Hematopoietic multipotent progenitor cell treated with erythropoietin and hydrocortisone succinate and interleukin-3 and kit ligand, for 4 days (in vitro differentiated cells): Measurements from ENCODE around the gene MTERF1.
"Not testable (repeated sequence)": the region's sequence is repeated elsewhere in the genome, so short reads cannot be mapped to it uniquely, and the experiment has no call there.

Source experiments
- DNase-seq: peaks from one replicate; pipeline ENCODE4 v3.0.0-alpha.2; 2015

The MTERF1 gene

DNA sequence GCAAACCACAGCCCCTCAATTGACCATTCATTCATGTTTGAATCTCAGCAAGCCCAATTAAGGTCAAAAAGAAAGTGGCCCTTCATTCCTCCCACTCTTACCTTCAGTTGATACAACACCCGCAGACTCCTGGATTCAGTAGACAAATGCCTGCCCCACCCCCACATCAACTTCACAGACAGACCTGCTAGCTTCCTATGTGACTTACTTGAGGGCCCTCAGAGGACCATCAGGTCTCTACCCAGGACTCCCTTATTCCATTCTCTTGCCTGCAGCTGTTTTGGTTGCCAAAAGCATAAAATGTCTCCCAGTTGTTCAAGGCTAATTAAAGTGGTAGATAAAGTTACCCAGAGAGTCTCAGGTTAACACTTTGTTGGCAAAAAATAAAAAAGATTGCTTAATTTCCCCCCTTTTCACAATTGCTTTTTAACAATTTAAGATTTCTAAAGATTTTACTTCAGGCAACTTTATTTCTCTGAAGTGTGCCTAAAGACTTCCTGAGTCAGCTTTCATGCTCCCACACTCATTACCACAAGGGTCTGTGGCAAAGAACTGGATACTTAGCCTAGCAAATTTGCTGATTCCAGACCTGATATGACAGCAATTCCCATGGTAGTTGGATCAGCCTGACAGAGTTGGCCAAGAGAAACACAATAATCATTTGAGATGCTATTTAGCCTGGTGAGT is 3.3 kb upstream of the MTERF1 start:
- DNase-seq: no peak

GRCh38 chr7:91880016-91880412 is 488 bp downstream of the MTERF1 start:
- no peak for DNase-seq

GRCh38 chr7:91876391-91877133 is 3.9 kb downstream of the MTERF1 start:
- no peak for DNase-seq

GRCh38 chr7:91875851-91876250 is 4.7 kb downstream of the MTERF1 start:
- DNase-seq: peak; percentile 45

- no peak for DNase-seq
Measured at GRCh38 chr7:91872928-91873327, 7.6 kb downstream of the MTERF1 start.

- DNase-seq: no peak
Measured at GRCh38 chr7:91872069-91872468, 8.4 kb downstream of the MTERF1 start.

- DNase-seq: peak; percentile 7
Measured at GRCh38 chr7:91869661-91870060, 10.8 kb downstream of the MTERF1 start.

DNA sequence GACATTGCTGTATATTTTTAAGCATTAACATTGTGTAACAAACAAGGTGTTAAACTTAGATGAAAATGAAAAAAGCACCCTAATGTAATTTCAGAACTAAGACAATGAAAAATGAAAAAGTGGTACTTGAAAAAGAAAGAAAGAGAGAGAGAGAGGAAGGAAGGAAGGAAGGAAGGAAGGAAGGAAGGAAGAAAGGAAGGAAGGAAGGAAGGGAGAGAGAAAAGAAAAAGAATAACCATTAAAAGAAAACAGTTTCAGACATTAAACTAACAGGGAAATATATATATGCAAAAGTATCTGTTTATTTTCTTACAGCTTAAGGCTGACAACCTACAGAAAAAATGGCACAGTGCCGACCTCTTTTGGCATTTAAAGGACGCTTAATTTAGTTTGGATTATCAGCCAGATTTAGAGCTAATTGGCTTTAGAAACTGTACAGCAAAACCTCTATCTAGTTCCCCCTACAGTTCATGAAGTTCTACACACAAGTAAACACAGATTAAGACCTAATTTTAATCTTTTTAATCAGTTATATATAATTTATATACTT is 13.8 kb downstream of the MTERF1 start:
- DNase-seq: no peak

GRCh38 chr7:91865511-91865910 is 15.0 kb downstream of the MTERF1 start:
- DNase-seq: no peak

DNA sequence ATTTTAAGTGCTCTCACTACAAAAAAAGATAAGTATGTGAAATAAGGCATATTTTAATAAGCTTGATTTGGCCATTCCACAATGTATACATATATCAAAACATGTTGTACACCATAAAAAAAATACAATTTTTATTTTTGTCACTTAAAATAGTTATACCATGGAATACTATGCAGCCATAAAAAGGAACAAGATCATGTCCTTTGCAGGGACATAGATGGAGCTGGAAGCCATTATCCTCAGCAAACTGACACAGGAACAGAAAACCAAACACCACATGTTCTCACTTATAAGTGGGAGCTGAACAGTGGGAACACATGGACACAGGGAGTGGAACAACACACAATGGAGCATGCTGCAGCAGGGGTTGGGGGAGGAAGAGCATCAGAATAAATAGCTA is 15.9 kb downstream of the MTERF1 start:
- not testable (repeated sequence) for DNase-seq

DNA sequence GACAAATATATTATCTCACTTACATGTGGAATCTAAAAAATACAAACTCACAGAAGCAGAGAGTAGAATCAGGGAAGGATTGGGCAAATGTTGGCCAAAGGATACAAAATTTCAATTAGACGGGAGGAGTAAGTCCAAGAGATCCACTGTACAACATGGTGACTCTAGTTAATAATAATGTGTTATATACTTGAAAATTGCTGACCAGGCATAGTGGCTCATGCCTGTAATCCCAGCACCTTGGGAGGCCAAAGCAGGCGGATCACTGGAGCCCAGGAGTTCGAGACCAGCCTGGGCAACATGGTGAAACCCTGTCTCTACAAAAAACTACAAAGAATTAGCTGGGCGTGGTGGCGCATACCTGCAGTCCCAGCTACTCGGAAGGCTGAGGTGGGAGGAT is 16.4 kb downstream of the MTERF1 start:
- no peak for DNase-seq

- DNase-seq: peak; percentile 74
Measured at GRCh38 chr7:91852263-91852741, 28.2 kb downstream of the MTERF1 start.

DNA sequence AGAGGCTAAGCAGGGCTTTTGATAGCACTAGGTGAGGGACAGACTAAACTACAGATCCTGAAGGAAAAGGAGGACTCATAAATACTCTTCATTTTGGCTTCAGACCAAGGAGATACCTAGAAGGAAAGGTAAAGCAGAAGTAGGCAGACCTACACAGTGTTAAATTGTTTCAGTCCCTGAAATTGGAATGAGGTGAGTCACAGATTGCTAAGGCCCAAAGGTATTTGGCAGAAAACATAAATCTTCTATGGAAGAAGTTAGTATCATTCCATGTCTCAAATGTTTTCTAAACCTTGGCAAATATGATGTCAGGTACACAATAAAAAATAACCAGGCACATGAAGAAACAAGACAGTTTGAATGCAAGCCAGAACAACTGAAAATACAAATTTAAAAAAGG is 30.0 kb downstream of the MTERF1 start:
- DNase-seq: no peak

DNA sequence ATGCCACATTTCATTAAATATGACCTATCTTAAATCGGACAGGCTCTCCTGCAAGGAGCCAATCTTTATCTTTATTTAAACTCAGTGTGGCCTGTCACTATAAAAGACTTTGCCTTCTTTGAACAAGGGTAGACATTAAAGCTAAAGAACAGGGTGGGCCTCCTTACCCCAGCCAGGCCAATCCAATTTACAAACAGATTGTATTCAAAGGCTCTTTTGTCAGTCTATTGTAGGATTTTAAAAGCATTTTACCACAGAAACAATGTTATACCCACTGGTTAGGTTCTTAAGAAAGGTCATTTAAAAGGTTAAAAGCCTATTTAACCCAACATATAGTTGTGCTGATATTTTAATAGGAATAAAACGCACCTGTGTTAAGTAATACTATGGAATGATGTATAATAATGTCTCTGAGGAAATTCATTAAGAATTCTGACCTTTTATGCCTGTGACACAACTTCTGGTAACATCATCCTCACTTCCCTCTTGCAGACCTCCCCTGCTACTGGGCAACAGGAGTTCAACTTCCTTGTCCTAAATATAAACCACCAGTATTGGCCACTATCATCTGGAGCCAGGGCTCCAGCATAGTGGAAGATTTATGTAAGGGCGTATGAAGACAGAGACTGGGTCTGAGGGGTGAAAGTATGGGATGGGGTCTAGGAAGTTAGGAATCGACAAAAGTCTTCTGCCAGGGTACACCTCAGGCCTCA is 32.5 kb downstream of the MTERF1 start:
- DNase-seq: peak; percentile 19

DNA sequence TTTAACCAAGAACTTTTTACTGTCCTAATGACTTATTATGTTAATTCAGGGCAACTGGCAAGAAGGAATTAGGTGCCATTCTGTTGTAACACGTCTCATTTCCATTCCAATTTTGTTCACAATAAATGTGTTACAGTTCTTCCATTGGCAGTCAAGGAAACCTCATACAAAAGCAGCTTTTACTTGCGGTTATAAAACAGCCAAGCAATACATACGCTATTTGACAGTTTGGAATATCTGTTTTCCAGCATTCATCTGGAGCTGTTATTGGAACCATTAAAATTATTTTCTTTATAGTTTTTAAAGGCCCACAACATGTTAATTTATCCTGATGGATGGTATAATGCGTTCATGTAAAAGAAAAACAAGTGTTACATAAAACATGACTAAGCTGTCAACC is 33.3 kb downstream of the MTERF1 start:
- DNase-seq: no peak

GRCh38 chr7:91846436-91846835 is 34.1 kb downstream of the MTERF1 start:
- DNase-seq: no peak

DNA sequence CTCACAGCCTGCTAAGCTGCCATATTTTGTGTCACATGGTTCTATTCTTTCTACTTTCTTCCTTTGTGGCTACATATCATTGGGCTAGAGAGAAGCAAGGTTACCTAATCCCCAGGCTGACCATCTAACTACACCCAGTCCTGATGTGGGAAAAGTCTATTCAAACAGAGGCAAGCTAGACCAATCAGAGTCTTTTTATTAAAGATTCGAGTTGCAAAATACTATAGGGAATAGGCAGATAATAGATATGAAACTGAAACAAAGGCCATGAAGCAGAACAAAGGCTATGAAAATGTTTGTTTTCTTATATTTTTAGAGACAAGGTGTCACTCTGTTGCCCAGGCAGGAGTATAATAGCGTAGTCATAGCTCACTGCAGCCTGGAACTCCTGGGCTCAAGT is 36.7 kb downstream of the MTERF1 start:
- no peak for DNase-seq

GRCh38 chr7:91838439-91838838 is 42.1 kb downstream of the MTERF1 start:
- no peak for DNase-seq

DNA sequence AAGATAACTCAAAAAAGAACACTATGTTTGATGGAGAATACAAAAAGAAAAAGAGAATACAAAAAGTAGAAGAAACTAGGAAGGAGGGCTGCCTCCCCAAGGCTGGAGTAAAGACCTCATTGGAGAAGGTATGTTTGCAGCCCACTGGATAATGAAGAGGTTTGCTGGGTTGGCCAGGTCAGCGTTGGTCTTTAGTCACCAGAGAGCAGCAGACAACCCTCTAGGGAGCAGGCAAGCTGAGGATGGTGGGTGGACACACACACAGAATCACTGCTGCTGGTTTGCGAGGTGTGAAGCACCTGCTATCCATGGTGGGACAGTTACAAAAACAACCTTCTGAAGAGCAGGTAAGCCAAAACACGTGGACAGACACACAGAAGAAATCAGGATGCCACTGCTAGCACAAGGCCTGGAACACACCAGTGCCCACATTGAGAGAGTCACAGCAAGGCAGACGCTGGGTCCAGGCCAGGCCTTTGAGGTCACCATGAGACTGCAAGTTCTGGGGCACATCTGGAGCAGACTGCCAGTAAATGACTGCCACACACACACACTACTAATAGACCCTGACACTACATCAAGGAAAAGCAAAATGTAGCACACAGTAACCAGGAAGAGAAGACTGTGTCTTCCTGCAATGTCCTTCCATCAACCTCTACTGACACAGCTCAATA is 43.0 kb downstream of the MTERF1 start:
- DNase-seq: peak; percentile 37

GRCh38 chr7:91835826-91836368 is 44.6 kb downstream of the MTERF1 start:
- no peak for DNase-seq

- DNase-seq: no peak
Measured at GRCh38 chr7:91835091-91835825, 45.2 kb downstream of the MTERF1 start.

DNA sequence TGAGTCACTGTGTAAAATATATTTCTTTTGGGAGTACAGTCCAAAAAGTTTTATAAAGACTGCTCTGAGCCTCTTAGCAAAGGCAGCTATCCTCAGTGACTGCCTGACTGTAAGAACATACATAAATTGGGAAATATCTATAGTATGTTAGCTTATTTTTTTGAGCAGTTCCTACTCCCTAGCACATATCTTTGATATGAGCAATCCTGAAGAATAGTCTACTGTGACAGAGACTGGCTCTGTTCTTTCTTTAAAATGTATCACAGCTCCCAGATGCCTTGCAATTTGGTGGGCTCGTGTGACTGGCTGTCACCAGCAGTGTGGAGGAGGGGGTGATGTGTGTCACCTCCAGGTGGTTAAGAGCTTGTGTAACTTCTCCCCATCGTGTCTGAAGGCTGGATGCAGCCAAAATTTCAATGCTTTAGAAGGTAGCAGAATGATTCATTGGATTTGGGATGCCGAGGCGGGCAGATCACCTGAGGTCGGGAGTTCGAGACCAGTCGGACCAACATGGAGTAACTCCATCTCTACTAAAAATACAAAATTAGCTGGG is 47.9 kb downstream of the MTERF1 start:
- no peak for DNase-seq
